A549 (cell line): ENCODE results near the gene BID. TPM values are rescaled to one million over a fixed set of nuclear protein-coding genes. Genes with fewer than 3 reads are reported as not detected.

Source experiments
- ATAC-seq, 2 experiments: fragments of 200-7000 bp in 1 of 2; fragments of >200 bp in 1 of 2; cut with Nextera tagmentation in 1 of 2; cut with Tn5 transposase in 1 of 2; 3 replicates each; pipeline versions ENCODE4 v1.8.0 to v1.9.1; 2018 to 2020; ENCODE audit warnings: mild to moderate bottlenecking in 1 of 2, moderate library complexity in 1 of 2
- CTCF ChIA-PET: fragments of 300-600 bp; sonication (Branson Sonifier 250); formaldehyde crosslinking; extraction: SDS; loops from one replicate; lab custom pipeline; 2021; ENCODE audit warnings: antibody characterized with exemption, inconsistent platforms; lab: Yijun Ruan, JAX
- POLR2A ChIA-PET: fragments of 350-600 bp; formaldehyde crosslinking; extraction: SDS; loops from one replicate; lab custom pipeline; 2021; ENCODE audit warnings: antibody characterized with exemption, inconsistent platforms; lab: Yijun Ruan, JAX
- DNase-seq, 2 experiments: peaks; one replicate each; pipeline versions ENCODE4 v3.0.0 to v3.0.0-alpha.2; 2011 to 2016; ENCODE audit warnings: low read depth in 1 of 2, low spot score in 1 of 2
- FAIRE-seq: peaks from 2 replicates; lab custom pipeline; 2011; peaks lifted over from hg19 to GRCh38; lab: Jason Lieb, UNC
- H3K27ac ChIP-seq, 2 experiments: fragments of >200 bp; sonication (Bioruptor Twin); formaldehyde crosslinking; 3 replicates each; pipeline ENCODE4 v1.5.1; 2016 to 2017
- H3K4me1 ChIP-seq: fragments of >200 bp; sonication (Bioruptor Twin); formaldehyde crosslinking; 3 replicates; pipeline ENCODE4 v1.6.1; 2016
- H3K4me2 ChIP-seq: fragments of >200 bp; sonication (Bioruptor Twin); formaldehyde crosslinking; 3 replicates; pipeline ENCODE4 v1.6.1; 2016
- H3K4me3 ChIP-seq: fragments of >200 bp; sonication (Bioruptor Twin); formaldehyde crosslinking; 3 replicates; pipeline ENCODE4 v1.5.1; 2016
- H3K9me3 ChIP-seq: fragments of >200 bp; sonication (Bioruptor Twin); formaldehyde crosslinking; 3 replicates; pipeline ENCODE4 v1.6.1; 2016
- BHLHE40 ChIP-seq: IDR thresholded peaks from 2 replicates; pipeline ENCODE4 v1.6.1; 2012; ENCODE audit warnings: low read depth, low read length, inconsistent platforms
- EHMT2 ChIP-seq: fragments of 200-600 bp; sonication (generic); IDR thresholded peaks from 2 replicates; pipeline ENCODE4 v1.6.1; 2016; ENCODE audit warnings: antibody characterized with exemption, low read depth, mild to moderate bottlenecking, moderate library complexity
- ELK1 ChIP-seq: fragments of 150-350 bp; IDR thresholded peaks from 2 replicates; pipeline ENCODE4 v1.6.1; 2014; ENCODE audit warnings: low read depth, mild to moderate bottlenecking, low read length
- EP300 ChIP-seq, 2 experiments: fragments of >200 bp; sonication (Bioruptor Twin); formaldehyde crosslinking; IDR thresholded peaks; 2 replicates in 1 of 2; 3 replicates in 1 of 2; pipeline ENCODE4 v1.6.1; 2016 to 2017
- FOXS1 ChIP-seq: fragments of 250-450 bp; sonication (Bioruptor Pico); IDR thresholded peaks from 2 replicates; pipeline ENCODE4 v1.5.0; 2020; ENCODE audit warnings: mild to moderate bottlenecking, moderate library complexity
- HOXB5 ChIP-seq: fragments of 250-450 bp; sonication (Bioruptor Pico); IDR thresholded peaks from 2 replicates; pipeline ENCODE4 v1.5.0; 2020; ENCODE audit warnings: mild to moderate bottlenecking, moderate library complexity
- JUNB ChIP-seq: fragments of >200 bp; sonication (Bioruptor Twin); formaldehyde crosslinking; IDR thresholded peaks from 2 replicates; pipeline ENCODE4 v1.6.1; 2016
- KDM1A ChIP-seq: fragments of 200-600 bp; sonication (generic); IDR thresholded peaks from 2 replicates; pipeline ENCODE4 v1.6.1; 2016; ENCODE audit warnings: low read depth, mild to moderate bottlenecking
- MAZ ChIP-seq: fragments of 150-350 bp; IDR thresholded peaks from 2 replicates; pipeline ENCODE4 v1.6.1; 2014; ENCODE audit warnings: antibody characterized with exemption, low read depth, low read length, borderline replicate concordance
- NPAS2 ChIP-seq: fragments of 250-450 bp; sonication (Bioruptor Pico); IDR thresholded peaks from 2 replicates; pipeline ENCODE4 v1.8.0; 2022; ENCODE audit warnings: mild to moderate bottlenecking, moderate library complexity, borderline replicate concordance
- POLR2A ChIP-seq: IDR thresholded peaks from 2 replicates; pipeline ENCODE4 v1.6.1; 2012; ENCODE audit warnings: mild to moderate bottlenecking, low read length
- POLR2AphosphoS2 ChIP-seq: conservative IDR thresholded peaks from 2 replicates; pipeline ENCODE4 v1.6.1; 2012; ENCODE audit warnings: low read length, improper control_type of control experiment, inconsistent platforms
- RFX5 ChIP-seq: fragments of 450-650 bp; IDR thresholded peaks from 2 replicates; pipeline ENCODE4 v1.7.1; 2014; ENCODE audit warnings: antibody characterized with exemption, mild to moderate bottlenecking, moderate library complexity
- RNF2 ChIP-seq: fragments of 200-600 bp; sonication (generic); IDR thresholded peaks from 2 replicates; pipeline ENCODE4 v1.6.1; 2016; ENCODE audit warnings: low read depth, mild to moderate bottlenecking, antibody characterized with exemption, moderate library complexity, borderline replicate concordance
- SMC3 ChIP-seq: fragments of >200 bp; sonication (Bioruptor Twin); formaldehyde crosslinking; IDR thresholded peaks from 3 replicates; pipeline ENCODE4 v1.6.1; 2018; ENCODE audit warnings: inconsistent platforms
- SREBF2 ChIP-seq: fragments of 450-650 bp; IDR thresholded peaks from 2 replicates; pipeline ENCODE4 v1.6.1; 2014; ENCODE audit warnings: mild to moderate bottlenecking, moderate library complexity
- TFCP2L1 ChIP-seq: fragments of 250-450 bp; sonication (Bioruptor Pico); IDR thresholded peaks from 2 replicates; pipeline ENCODE4 v1.5.0; 2021; ENCODE audit warnings: mild to moderate bottlenecking
- TP53 ChIP-seq: fragments of 250-450 bp; sonication (Bioruptor Pico); IDR thresholded peaks from 2 replicates; pipeline ENCODE4 v1.5.0; 2021; ENCODE audit warnings: mild to moderate bottlenecking, moderate library complexity
- ZC3H11A ChIP-seq: fragments of 450-650 bp; IDR thresholded peaks from 2 replicates; pipeline ENCODE4 v1.6.1; 2014; ENCODE audit warnings: antibody characterized with exemption, mild to moderate bottlenecking
- ZFP36 ChIP-seq: fragments of 450-650 bp; IDR thresholded peaks from 2 replicates; pipeline ENCODE4 v1.6.1; 2014; ENCODE audit warnings: borderline replicate concordance; ENCODE audit not compliant: partially characterized antibody
- ZSCAN20 ChIP-seq: fragments of 250-450 bp; sonication (Bioruptor Pico); IDR thresholded peaks from 2 replicates; pipeline ENCODE4 v1.8.0; 2022; ENCODE audit warnings: mild to moderate bottlenecking, moderate library complexity
- WGBS: methylation state at CpG from one replicate; pipeline ENCODE4 v1.1.6; 2017; ENCODE audit errors: missing lambda C conversion rate; 5-methylcytosine and 5-hydroxymethylcytosine counted together
- polyA plus RNA-seq, 4 experiments: library from polyadenylated mRNA; depleted of rRNA in 3 of 4; stranded (reverse); fragments of >200 nt; fragmentation: RNase III in 1 of 4; extraction: RNeasy Plus Mini Kit Qiagen cat#74134 plus additional on column Dnase treatment in 1 of 4; gene quantifications; 2 replicates in 3 of 4; 3 replicates in 1 of 4; pipeline ENCODE4 v1.2.3, GENCODE V29; 2011 to 2017
- TF ChIP-seq, protein P1 (sequence below): fragments of 250-450 bp; sonication (Bioruptor Pico); IDR thresholded peaks from 2 replicates; pipeline ENCODE4 v1.5.0; 2021; ENCODE audit warnings: mild to moderate bottlenecking, moderate library complexity, borderline replicate concordance

The BID gene
- polyA plus RNA-seq, 2 of the 4 experiments (the other 2 are of a cell fraction): 50.8 to 56.6 TPM

GRCh38 chr22:17751596-17751995 lies 22.7 kb downstream of the BID start:
- FAIRE-seq: no peak

DNA sequence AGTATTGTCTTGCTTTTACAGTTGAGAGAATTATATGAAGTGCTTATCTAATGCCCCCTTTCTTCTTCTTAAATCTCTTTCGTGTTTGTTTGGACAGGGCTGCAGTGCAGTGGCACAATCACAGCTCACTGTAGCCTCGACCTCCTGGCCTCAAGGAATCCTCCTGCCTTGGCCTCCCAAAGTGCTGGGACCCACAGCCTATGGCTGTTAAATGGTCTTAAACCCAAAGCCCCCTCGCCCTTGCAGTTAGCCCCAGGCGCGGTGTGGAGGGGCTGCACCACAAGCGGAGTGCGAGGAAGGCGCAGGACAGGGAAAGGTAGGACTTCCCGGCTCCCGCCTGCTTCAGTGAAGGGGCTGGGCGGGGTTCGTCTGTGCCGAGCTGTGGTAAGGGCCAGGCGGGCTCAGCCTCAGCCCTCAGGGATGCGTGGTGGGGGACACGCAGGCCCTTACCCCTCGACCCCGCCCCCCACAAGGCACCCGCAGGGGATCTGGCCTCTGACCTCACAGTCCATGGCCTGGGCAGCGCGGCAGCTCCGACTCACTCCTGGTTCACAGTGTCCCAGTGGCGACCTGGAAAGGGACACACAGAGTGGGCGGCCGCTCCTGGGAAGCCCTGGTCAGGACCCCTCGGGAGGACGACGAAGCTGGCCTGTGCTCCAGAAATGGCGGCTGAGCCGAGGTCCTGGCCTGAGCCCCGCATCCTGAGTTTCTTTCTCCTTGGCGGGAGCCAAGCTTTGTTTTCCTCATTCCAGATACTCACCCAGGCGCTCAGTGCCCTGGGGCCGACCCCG lies 24.5 kb downstream of the BID start:
- Histone ChIP-seq H3K4me2 (no peak overlapping the region), H3K4me3 (no peak overlapping the region), H3K9me3 (no peaks in the 10 kb centered on the region), H3K27ac (no peak overlapping the region)
- no peak for FAIRE-seq
- ChIA-PET POLR2A (no interaction called here), CTCF (interaction anchor here (1.4 to 6.7 kb wide), 2 partner anchors 8 to 191 kb away, joined by 3 to 42 read pairs; no protein-coding TSS in a partner anchor)
- TF ChIP-seq ELK1: no peak
- TF ChIP-seq EP300 (IDR thresholded peaks at IDR 0.05): no peak
- TF ChIP-seq, protein P1, sequence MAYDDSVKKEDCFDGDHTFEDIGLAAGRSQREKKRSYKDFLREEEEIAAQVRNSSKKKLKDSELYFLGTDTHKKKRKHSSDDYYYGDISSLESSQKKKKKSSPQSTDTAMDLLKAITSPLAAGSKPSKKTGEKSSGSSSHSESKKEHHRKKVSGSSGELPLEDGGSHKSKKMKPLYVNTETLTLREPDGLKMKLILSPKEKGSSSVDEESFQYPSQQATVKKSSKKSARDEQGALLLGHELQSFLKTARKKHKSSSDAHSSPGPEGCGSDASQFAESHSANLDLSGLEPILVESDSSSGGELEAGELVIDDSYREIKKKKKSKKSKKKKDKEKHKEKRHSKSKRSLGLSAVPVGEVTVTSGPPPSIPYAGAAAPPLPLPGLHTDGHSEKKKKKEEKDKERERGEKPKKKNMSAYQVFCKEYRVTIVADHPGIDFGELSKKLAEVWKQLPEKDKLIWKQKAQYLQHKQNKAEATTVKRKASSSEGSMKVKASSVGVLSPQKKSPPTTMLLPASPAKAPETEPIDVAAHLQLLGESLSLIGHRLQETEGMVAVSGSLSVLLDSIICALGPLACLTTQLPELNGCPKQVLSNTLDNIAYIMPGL (CRISPR knock-in tag): no peak
- TF ChIP-seq KDM1A: no peak
- no peak for TF ChIP-seq MAZ
- TF ChIP-seq NPAS2 (CRISPR knock-in tag): no peak
- no peak for TF ChIP-seq POLR2A
- no peak for TF ChIP-seq BHLHE40
- TF ChIP-seq JUNB: no peak
- no peak for TF ChIP-seq POLR2AphosphoS2
- TF ChIP-seq, all 56 proteins: peak for 0
- DNase-seq (no peak), ATAC-seq (no peak; a peak in 1 of 6 replicates)
- WGBS: 88% methylated on average over 15 of the region's 35 CpGs
- no peaks in the 10 kb centered on the region for H3K4me1 ChIP-seq

More at GRCh38 chr22:17751596-17751995, 22.7 kb downstream of the BID start:
- no peak for DNase-seq
- WGBS: 92% methylated on average over 5 of the region's 6 CpGs
- H3K4me2 ChIP-seq: no peak overlapping the region
- ChIA-PET POLR2A (no interaction called here), CTCF (interaction anchor here (0.8 to 6.7 kb wide), 4 partner anchors 10 to 325 kb away, joined by 3 to 42 read pairs (median 4); no protein-coding TSS in a partner anchor)
- TF ChIP-seq HOXB5: no peak
- TF ChIP-seq TP53 (CRISPR knock-in tag): no peak
- TF ChIP-seq SMC3: no peak
- no peak for TF ChIP-seq TFCP2L1 (CRISPR knock-in tag)
- no peak for TF ChIP-seq RFX5
- TF ChIP-seq ELK1: no peak
- no peak for TF ChIP-seq FOXS1
- no peak for TF ChIP-seq EP300 (IDR thresholded peaks at IDR 0.05)
- no peak for TF ChIP-seq POLR2A
- TF ChIP-seq ZC3H11A: no peak
- no peak for TF ChIP-seq ZFP36
- TF ChIP-seq SREBF2: no peak
- TF ChIP-seq JUNB: no peak
- no peak for TF ChIP-seq ZSCAN20 (CRISPR knock-in tag)
- no peak for TF ChIP-seq RNF2
- TF ChIP-seq EHMT2: no peak
- TF ChIP-seq, all 56 proteins: peak for 0
- Histone ChIP-seq H3K9me3 (no peaks in the 10 kb centered on the region), H3K4me3 (no peak overlapping the region), H3K4me1 (no peaks in the 10 kb centered on the region), H3K27ac (no peak overlapping the region)
- no peak; a peak in 3 of 6 replicates for ATAC-seq
